HFF-Myc (cell line): ENCODE data around the gene ABCF2.

Experiments used
- DNase-seq: peaks from one replicate; pipeline ENCODE4 v3.0.0-alpha.2; 2011; ENCODE audit warnings: low read depth; ENCODE audit errors: extremely low read depth
- H3K4me3 ChIP-seq: replicated peaks from 2 replicates; pipeline ENCODE4 v1.5.1; 2011; ENCODE audit warnings: low read depth, mild to moderate bottlenecking, control low read depth, low read length
- CTCF ChIP-seq: IDR thresholded peaks from 2 replicates; pipeline ENCODE4 v1.5.1; 2012; ENCODE audit warnings: mild to moderate bottlenecking, low read depth, low read length, control low read depth; ENCODE audit errors: missing control alignments

The ABCF2 gene

GRCh38 chr7:151241755-151242096 lies 14.7 kb upstream of the ABCF2 start:
- no peak for DNase-seq
- no peak for TF ChIP-seq CTCF
- no peak overlapping the region for H3K4me3 ChIP-seq

- DNase-seq = no peak
- H3K4me3 ChIP-seq = no peak overlapping the region
- TF ChIP-seq CTCF = no peak
Measured at GRCh38 chr7:151240942-151241754, 14.1 kb upstream of the ABCF2 start.

GRCh38 chr7:151240536-151240935 lies 13.5 kb upstream of the ABCF2 start:
- H3K4me3 ChIP-seq = no peak overlapping the region
- no peak for TF ChIP-seq CTCF
- DNase-seq = no peak

GRCh38 chr7:151239837-151240459 lies 12.9 kb upstream of the ABCF2 start:
- H3K4me3 ChIP-seq = no peak overlapping the region
- no peak for DNase-seq
- no peak for TF ChIP-seq CTCF

GRCh38 chr7:151238924-151239836 lies 12.2 kb upstream of the ABCF2 start:
- no peak for TF ChIP-seq CTCF
- no peak for DNase-seq
- H3K4me3 ChIP-seq = no peak overlapping the region

- H3K4me3 ChIP-seq = no peak overlapping the region
- no peak for TF ChIP-seq CTCF
- no peak for DNase-seq
Measured at GRCh38 chr7:151238190-151238810, 11.3 kb upstream of the ABCF2 start.
